Muscle of leg (tissue), 11 donors: ENCODE measurements around the gene NUP93. TPM values are rescaled to one million over a fixed set of nuclear protein-coding genes. Genes with fewer than 3 reads are reported as not detected.

Experiments
- DNase-seq: peaks from one replicate; pipeline ENCODE4 v3.0.0; 2013
- H3K27ac ChIP-seq: one replicate; pipeline ENCODE4 v1.5.1; 2013; ENCODE audit warnings: mild to moderate bottlenecking, low read length, control low read depth
- H3K27me3 ChIP-seq: one replicate; pipeline ENCODE4 v1.6.1; 2013; ENCODE audit warnings: low read length; ENCODE audit not compliant: control insufficient read depth, insufficient read depth
- H3K36me3 ChIP-seq: one replicate; pipeline ENCODE4 v1.6.1; 2013; ENCODE audit warnings: low read length; ENCODE audit not compliant: control insufficient read depth, insufficient read depth
- H3K4me1 ChIP-seq: one replicate; pipeline ENCODE4 v1.6.1; 2013; ENCODE audit warnings: low read length; ENCODE audit not compliant: control insufficient read depth, insufficient read depth
- H3K4me3 ChIP-seq: one replicate; pipeline ENCODE4 v1.5.1; 2013; ENCODE audit warnings: low read length, control low read depth
- H3K9me3 ChIP-seq: replicated peaks from 2 replicates; pipeline ENCODE4 v1.6.1; 2013; ENCODE audit warnings: low read depth, low read length; ENCODE audit not compliant: control insufficient read depth
- WGBS: methylation state at CpG from one replicate; pipeline ENCODE4 v1.1.5; 2013; ENCODE audit warnings: missing lambda C conversion rate; ENCODE audit not compliant: insufficient coverage; 5-methylcytosine and 5-hydroxymethylcytosine counted together
- polyA plus RNA-seq, 8 donors: library from polyadenylated mRNA; unstranded; fragments of 120-200 nt; gene quantifications; one replicate each; pipeline versions ENCODE4 v1.2.1 to v1.2.3, GENCODE V29; 2013; ENCODE audit warnings: inconsistent platforms in 1 of 8, low replicate concordance in 1 of 8; ENCODE audit not compliant: insufficient read length in 8 of 8, insufficient read depth in 1 of 8
- total RNA-seq: library from RNA; stranded (reverse); fragments of 120-200 nt; gene quantifications from one replicate; pipeline ENCODE4 v1.2.4, GENCODE V29; 2013

NUP93 gene
- total and polyA plus RNA-seq, 9 donors = 42.9 to 54.6 (median 45.9) TPM

DNA sequence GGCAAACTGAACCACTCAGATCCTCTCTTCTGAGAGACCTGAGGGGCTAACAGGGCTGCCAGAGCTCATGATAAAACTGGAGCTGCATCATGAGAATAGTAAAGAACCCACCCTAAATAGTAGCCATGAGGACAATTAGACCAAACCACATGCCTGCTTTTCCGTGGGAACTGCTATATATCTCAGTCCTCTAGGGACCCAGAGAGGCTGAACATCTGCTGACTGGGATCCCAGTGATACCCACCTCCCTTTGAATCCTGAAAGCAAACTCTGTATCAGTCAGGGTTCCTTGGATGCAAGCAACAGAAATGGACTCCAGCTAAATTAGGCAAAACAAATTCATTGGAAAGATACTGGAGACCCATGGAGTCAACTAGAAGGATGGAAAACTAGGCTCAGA, 41.2 kb upstream of the NUP93 start:
- Histone ChIP-seq H3K27me3 (peaks cover 6% of the 10 kb centered on the region), H3K4me3 (no peak overlapping the region), H3K27ac (no peak overlapping the region), H3K4me1 (peaks cover 17% of the 10 kb centered on the region), H3K9me3 (peaks cover 6% of the 10 kb centered on the region), H3K36me3 (no peaks in the 10 kb centered on the region)
- no peak for DNase-seq
- WGBS = 30% methylated on average over 1 of the region's 1 CpG

DNA sequence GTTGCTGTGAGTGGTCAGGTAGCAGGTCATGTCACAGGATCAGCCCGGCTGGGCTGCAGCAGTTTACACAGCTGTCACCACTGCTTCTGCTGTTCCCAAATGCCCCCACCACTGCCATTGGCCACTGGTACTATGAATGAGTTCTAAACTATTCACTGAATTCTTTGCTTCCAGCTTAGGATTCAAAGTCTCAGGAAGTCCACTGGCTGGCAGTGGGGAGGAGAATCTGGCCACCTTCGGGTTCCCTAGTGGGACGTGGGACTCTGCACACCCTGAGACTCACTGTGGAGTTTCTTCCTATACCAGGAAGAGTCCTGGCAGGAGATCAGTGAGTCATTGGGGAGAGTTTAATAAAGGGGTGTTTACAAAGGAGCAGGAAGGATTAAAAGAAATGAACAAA, 40.8 kb upstream of the NUP93 start:
- no peak overlapping the region for H3K27ac ChIP-seq
- 94% methylated on average over 3 of the region's 3 CpGs for WGBS
- H3K4me1 ChIP-seq = peaks cover 12% of the 10 kb centered on the region
- H3K4me3 ChIP-seq = no peak overlapping the region
- no peak for DNase-seq
- peaks cover 6% of the 10 kb centered on the region for H3K27me3 ChIP-seq
- peaks cover 6% of the 10 kb centered on the region for H3K9me3 ChIP-seq
- H3K36me3 ChIP-seq = no peaks in the 10 kb centered on the region

DNA sequence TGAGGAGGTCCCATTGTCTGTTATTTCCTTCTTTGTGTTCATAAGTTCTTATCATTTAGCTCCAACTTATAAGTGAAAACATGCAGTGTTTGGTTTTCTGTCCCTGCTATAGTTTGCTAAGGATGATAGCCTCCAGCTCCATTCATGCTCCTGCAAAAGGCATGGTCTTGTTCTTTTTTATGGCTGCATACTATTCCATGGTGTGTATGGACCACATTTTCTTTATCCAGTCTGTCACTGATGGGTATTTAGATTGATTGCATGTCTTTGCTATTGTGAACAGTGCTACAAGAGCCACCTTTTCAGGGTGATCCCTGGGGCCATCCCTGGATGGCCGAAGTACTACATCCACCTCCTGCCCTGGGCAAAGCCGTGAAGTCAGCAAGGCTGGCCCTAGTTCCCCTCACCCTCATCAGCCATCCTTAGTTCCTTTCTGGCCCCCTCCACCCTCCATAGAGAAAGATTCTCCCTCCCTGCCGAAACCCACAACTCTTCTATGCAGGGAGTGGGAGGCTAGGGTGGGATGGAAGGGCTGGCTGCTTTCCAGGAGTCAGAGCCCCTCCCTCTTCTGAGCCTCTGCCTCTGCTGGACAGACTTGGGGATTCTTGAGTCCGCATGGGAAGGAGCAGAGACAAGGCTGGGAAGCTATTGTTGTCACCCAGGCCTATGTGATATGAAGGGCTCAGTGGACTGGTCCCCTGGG, 39.4 kb upstream of the NUP93 start:
- no peak overlapping the region for H3K4me3 ChIP-seq
- peaks cover 6% of the 10 kb centered on the region for H3K9me3 ChIP-seq
- H3K27ac ChIP-seq = no peak overlapping the region
- peaks cover 6% of the 10 kb centered on the region for H3K27me3 ChIP-seq
- DNase-seq = no peak
- 70% methylated on average over 2 of the region's 4 CpGs for WGBS
- H3K4me1 ChIP-seq = no peaks in the 10 kb centered on the region
- H3K36me3 ChIP-seq = no peaks in the 10 kb centered on the region

DNA sequence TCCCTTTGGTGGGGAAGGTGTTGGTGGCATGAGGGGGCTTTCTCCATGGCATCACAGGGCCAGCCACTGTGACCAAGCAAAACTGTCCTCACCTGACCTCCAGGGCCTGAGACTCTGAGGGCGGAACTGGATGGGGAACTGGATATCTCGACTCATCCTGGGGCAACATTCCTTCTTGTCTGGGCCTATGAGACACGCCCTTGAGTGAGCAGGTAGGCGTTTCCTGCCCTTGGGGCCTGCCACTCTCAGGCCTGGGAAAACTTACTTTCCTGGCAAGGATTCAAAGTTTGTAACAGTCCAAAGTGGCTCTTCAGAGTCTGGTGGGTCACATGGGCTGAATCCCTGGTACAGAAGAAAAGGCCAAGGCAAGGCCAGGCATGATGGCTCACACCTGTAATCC, 38.0 kb upstream of the NUP93 start:
- peaks cover 2% of the 10 kb centered on the region for H3K9me3 ChIP-seq
- peaks cover 8% of the 10 kb centered on the region for H3K27me3 ChIP-seq
- no peaks in the 10 kb centered on the region for H3K36me3 ChIP-seq
- H3K4me1 ChIP-seq = no peaks in the 10 kb centered on the region
- no peak overlapping the region for H3K27ac ChIP-seq
- WGBS = 71% methylated on average over 4 of the region's 4 CpGs
- H3K4me3 ChIP-seq = no peak overlapping the region
- DNase-seq = no peak

DNA sequence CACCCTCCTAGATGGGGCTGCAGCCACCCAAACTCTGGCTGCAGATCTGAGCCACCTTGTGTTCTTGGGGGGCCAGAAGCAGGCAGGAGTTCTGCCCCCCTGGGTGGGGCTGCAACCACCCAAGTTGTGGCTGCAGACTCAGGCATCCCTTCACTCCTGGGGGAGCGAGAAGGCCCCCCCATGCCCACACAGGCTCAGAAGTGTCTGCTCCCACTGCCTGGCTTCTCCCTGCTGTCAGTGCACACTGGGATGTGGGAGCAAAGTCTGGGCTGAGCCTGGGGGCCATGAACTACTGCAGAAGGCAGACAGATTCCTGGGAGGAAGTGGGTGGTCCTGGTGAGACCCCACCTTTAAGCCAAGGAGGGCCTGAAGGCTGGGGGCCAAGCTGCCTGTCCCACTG, 34.7 kb upstream of the NUP93 start:
- Histone ChIP-seq H3K36me3 (no peaks in the 10 kb centered on the region), H3K4me1 (no peaks in the 10 kb centered on the region), H3K4me3 (no peak overlapping the region), H3K27ac (no peak overlapping the region), H3K9me3 (peaks cover 6% of the 10 kb centered on the region), H3K27me3 (peaks cover 9% of the 10 kb centered on the region)
- WGBS = 71% methylated on average over 1 of the region's 1 CpG
- DNase-seq = no peak

DNA sequence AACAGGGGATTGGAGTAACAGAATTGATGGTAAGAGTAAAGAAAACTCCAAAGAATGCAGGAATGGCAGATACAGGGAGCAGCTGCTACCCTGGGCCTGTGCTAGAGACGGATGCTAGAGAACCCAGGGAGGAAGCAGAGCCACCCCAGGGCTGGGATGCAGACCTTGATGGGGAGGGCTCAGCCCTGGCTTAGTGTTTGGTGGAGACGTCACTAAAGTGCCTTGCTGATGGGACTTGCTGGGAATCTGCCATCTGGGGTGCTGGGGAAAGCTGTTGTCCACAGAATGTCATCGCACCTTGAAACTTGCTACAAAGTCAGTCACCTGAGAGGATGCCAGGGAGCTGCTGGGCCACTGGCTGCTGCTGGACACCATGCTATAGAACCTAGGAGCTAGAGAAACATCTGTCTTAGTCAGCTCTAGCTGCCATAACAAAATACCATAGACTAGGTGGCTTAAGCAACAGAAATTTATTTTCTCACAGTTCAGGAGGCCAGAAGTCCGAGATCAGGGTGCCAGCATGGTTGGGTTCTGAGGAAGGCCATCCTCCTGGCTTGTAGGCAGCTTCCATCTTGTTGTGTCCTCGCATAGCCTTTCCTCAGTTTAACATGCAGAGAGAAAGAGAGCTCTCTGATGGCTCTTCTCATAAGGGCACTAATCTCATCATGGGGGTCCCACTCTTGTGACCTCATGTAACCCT, 32.3 kb upstream of the NUP93 start:
- H3K36me3 ChIP-seq = no peaks in the 10 kb centered on the region
- WGBS = 83% methylated on average over 5 of the region's 5 CpGs
- peaks cover 5% of the 10 kb centered on the region for H3K27me3 ChIP-seq
- H3K4me3 ChIP-seq = no peak overlapping the region
- peaks cover 6% of the 10 kb centered on the region for H3K9me3 ChIP-seq
- H3K4me1 ChIP-seq = no peaks in the 10 kb centered on the region
- H3K27ac ChIP-seq = no peak overlapping the region
- DNase-seq = no peak

DNA sequence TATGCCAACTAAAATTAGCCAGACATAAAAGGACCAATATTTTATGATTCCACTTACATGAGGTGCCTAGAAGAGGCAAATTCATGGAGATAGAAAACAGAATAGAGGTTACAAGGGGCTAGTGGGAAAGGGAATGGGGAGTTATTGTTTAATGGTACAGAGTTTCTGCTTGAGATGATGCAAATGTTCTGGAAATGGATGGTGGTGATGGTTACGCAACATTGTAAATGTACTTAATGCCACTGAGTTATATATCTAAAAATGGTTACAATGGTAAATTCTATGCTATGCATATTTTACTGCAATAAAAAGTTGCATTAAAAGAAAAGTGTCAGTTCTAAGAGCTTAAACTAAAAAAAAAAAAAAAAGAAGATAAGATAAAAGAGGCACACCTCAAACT, 29.7 kb upstream of the NUP93 start:
- WGBS = no CpG with 5 or more reads among the region's 1 CpG
- H3K36me3 ChIP-seq = no peaks in the 10 kb centered on the region
- H3K27ac ChIP-seq = no peak overlapping the region
- no peak overlapping the region for H3K4me3 ChIP-seq
- H3K9me3 ChIP-seq = peaks cover 6% of the 10 kb centered on the region
- no peaks in the 10 kb centered on the region for H3K4me1 ChIP-seq
- H3K27me3 ChIP-seq = peaks cover 5% of the 10 kb centered on the region
- no peak for DNase-seq

DNA sequence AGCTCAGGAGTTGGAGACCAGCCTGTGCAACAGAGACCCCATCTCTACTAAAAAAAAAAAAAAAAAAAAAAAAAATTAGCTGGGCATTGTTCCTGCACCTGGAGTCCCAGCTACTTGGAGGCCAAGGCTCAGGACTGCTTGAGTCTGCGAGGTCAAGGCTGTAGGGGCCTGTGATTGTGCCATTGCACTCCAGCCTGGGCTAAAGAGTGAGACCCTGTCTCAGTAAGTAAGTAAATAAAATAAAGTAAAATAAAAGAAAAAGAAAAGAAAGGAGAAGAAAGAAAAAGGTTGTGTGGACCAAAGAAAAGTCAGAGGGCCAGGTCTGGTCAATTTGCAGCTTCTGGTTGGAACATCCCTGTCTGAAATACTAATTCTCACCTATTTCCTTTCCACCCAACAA, 29.3 kb upstream of the NUP93 start:
- Histone ChIP-seq H3K36me3 (no peaks in the 10 kb centered on the region), H3K4me3 (no peak overlapping the region), H3K9me3 (peaks cover 6% of the 10 kb centered on the region), H3K27ac (no peak overlapping the region), H3K4me1 (no peaks in the 10 kb centered on the region), H3K27me3 (peaks cover 7% of the 10 kb centered on the region)
- 100% methylated on average over 1 of the region's 1 CpG for WGBS
- DNase-seq = no peak

DNA sequence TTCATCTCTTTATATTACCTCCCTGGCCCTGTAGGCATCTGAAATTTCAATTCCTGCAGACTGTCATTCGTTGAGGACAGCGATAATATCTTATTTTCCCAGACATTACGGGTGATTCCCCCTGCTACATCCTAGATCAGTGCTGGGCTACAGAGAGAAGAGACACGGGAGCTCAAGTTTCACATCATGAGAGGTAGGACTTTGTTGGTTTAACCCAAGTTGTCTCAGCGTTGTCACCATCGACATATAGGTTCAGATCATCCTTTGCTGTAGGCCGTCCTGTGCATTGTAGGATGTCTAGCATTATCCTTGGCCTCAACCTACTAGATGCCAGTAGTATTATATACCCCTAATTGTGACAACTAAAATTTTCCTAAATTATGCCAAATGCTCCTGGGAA, 28.4 kb upstream of the NUP93 start:
- Histone ChIP-seq H3K27ac (no peak overlapping the region), H3K4me3 (no peak overlapping the region), H3K27me3 (peaks cover 7% of the 10 kb centered on the region), H3K36me3 (no peaks in the 10 kb centered on the region), H3K9me3 (peaks cover 6% of the 10 kb centered on the region), H3K4me1 (no peaks in the 10 kb centered on the region)
- no peak for DNase-seq
- WGBS = 53% methylated on average over 4 of the region's 7 CpGs

DNA sequence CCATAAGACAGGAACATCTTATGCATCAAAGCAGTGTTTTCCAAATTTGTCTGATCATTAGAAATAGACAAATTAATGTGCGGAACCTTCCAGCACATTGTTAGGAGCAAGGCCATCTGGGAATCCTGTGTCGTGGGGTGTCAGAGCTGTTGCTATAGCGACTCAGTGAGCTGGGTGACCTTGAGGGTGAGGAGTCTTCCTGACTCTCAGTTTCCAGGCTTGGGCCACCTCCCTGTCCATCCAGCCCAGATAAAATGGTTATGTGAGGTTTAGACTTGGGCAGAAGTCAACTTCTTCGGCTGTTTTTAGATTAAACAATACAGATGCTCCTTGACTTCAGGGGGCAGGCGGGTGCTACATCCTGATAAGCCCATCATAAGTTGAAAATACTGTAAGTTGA, 27.1 kb upstream of the NUP93 start:
- peaks cover 2% of the 10 kb centered on the region for H3K27me3 ChIP-seq
- no peak for DNase-seq
- H3K4me3 ChIP-seq = no peak overlapping the region
- no peak overlapping the region for H3K27ac ChIP-seq
- no peaks in the 10 kb centered on the region for H3K9me3 ChIP-seq
- 71% methylated on average over 1 of the region's 5 CpGs for WGBS
- H3K4me1 ChIP-seq = no peaks in the 10 kb centered on the region
- no peaks in the 10 kb centered on the region for H3K36me3 ChIP-seq
